VCaP (cell line): ENCODE measurements around the gene PI4K2A.
"Not testable (repeated sequence)": the region's sequence is repeated elsewhere in the genome, so short reads cannot be mapped to it uniquely, and the experiment has no call there.

Source experiments
- H3K27ac ChIP-seq: fragments of 450-650 bp; 2 replicates; pipeline ENCODE4 v1.5.1; 2017
- CTCF ChIP-seq: fragments of 450-650 bp; conservative IDR thresholded peaks from 2 replicates; pipeline ENCODE4 v1.5.1; 2017; ENCODE audit warnings: mild to moderate bottlenecking, moderate library complexity

PI4K2A gene

DNA sequence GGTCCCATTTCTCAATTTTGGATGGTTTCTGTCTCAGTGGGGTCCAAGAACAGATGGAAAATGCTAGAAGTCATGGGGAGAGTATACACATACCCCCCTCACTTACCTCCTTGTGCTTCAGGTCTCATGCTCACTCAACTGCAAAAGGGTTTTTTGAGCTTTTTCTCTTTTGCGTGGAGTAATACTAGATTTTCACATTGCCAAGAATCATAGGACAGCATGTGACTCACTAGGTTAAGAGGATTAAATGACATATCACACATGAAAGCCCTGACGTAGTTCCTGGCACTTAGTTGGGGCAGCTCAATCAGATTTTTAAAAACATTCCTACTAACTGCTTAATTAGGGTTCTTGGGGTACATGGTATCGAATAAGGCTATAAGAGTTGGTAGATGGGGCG lies 4.5 kb downstream of the PI4K2A start:
- no peak for TF ChIP-seq CTCF
- no peak overlapping the region for H3K27ac ChIP-seq

DNA sequence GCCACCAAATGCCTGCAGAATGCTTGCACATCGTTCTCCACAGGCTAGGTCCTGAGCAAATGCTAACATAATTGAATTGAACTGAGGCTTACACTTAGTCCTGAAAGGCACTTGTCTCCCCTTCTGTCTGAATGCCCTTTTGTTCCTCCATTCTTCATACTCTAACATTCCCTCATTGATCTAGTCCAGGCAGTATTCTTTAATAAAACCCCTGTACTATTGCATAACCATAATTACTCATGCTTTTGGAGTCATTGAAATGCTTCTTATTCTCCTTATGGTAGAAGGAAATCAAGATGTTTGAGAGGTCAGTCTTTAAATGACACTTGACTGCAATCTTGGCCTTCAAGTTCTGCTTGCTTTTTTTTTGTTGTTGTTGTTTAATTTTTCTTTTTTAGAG lies 7.1 kb downstream of the PI4K2A start:
- H3K27ac ChIP-seq = no peak overlapping the region
- TF ChIP-seq CTCF = no peak

GRCh38 chr10:97648562-97649404 lies 8.3 kb downstream of the PI4K2A start:
- no peak overlapping the region for H3K27ac ChIP-seq
- no peak for TF ChIP-seq CTCF

GRCh38 chr10:97649405-97649750 lies 8.9 kb downstream of the PI4K2A start:
- H3K27ac ChIP-seq = not testable (repeated sequence)

DNA sequence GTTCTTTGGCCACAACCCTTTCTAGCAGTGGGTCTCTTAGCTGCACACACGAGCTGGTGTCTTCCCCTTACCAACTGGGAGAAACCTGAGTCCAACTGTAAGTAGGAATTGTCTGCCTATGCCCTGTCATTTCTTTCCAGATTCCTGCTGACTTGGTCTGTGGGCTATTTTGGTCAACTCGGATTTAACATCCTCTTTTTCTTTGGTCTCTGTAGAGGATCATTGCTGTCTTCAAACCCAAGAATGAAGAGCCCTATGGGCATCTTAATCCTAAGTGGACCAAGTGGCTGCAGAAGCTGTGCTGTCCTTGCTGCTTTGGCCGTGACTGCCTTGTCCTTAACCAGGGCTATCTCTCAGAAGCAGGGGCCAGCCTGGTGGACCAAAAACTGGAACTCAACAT lies 10.3 kb downstream of the PI4K2A start:
- no peak for TF ChIP-seq CTCF
- H3K27ac ChIP-seq = no peak overlapping the region

- H3K27ac ChIP-seq = no peak overlapping the region
- TF ChIP-seq CTCF = no peak
Measured at GRCh38 chr10:97651773-97652172, 11.3 kb downstream of the PI4K2A start.

DNA sequence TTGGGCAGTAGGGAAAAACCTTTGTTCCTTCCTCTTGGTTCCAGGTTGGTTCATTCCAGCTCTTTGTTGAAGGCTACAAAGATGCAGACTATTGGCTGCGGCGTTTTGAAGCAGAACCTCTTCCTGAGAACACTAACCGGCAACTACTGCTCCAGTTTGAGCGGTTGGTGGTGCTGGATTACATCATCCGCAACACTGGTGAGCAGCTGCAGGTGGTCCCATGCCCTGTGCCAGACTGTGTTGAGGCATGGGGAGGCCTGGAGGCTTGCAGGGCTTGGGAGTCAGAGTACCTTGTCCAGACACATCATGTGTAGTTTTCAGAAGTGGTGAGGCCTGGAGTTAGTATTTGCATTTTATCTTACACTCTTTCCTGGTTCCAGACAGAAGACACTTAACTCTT lies 16.3 kb downstream of the PI4K2A start:
- TF ChIP-seq CTCF = no peak
- no peak overlapping the region for H3K27ac ChIP-seq

DNA sequence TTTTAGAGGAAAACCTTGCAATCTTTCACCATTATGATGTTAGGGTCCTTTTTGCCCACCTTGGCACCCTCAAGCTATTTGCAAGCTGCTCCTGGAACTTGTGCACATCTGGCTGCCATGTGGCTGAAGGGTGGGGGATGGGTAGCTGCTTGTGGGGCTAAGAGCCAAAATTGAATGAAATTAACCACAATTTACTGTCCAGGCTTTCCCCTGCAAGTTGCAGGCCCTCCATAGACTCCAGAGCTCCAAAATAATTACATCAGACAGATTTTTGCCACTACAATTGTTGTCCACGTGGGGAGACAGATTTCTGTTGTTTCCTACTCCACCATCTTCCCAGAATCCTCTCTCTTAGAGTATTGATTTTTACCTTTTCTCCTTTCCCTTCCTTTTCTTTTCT lies 19.1 kb downstream of the PI4K2A start:
- TF ChIP-seq CTCF = no peak
- no peak overlapping the region for H3K27ac ChIP-seq
